HEK293 (cell line): Measurements from ENCODE around the gene CHAC1.
A peak's percentile ranks its signal among the peaks of the same experiment; 100 is the strongest.
"Not testable (repeated sequence)": the region's sequence is repeated elsewhere in the genome, so short reads cannot be mapped to it uniquely, and the experiment has no call there.

Experiments
- CTCF ChIA-PET: fragments of 350-600 bp; formaldehyde crosslinking; extraction: SDS; loops from one replicate; lab custom pipeline; 2021; ENCODE audit warnings: antibody characterized with exemption; lab: Yijun Ruan, JAX
- POLR2A ChIA-PET: fragments of 300-600 bp; formaldehyde crosslinking; extraction: SDS; loops from one replicate; lab custom pipeline; 2020; ENCODE audit warnings: antibody characterized with exemption, inconsistent platforms; lab: Yijun Ruan, JAX
- H3K27ac ChIP-seq: fragments of 200-500 bp; sonication (Bioruptor generic); 2 replicates; pipeline ENCODE4 v1.5.1; 2014; ENCODE audit warnings: low read depth, low read length, control low read depth, inconsistent platforms; ENCODE audit errors: extremely low read depth
- H3K36me3 ChIP-seq, 2 experiments: fragments of 200-500 bp in 1 of 2; sonication (Bioruptor generic) in 1 of 2; 1 replicate in 1 of 2; 2 replicates in 1 of 2; pipeline ENCODE4 v1.5.1; 2014 to 2017; ENCODE audit warnings: inconsistent platforms in 2 of 2, low read length in 2 of 2; ENCODE audit not compliant: control insufficient read depth in 2 of 2, insufficient read depth in 1 of 2
- H3K4me1 ChIP-seq: fragments of 200-500 bp; sonication (Bioruptor generic); 2 replicates; pipeline ENCODE4 v1.5.1; 2014; ENCODE audit warnings: mild to moderate bottlenecking, low read length, inconsistent platforms; ENCODE audit not compliant: control insufficient read depth, insufficient read depth
- H3K4me3 ChIP-seq: 2 replicates; pipeline ENCODE4 v1.5.1; 2011; ENCODE audit warnings: low read depth, mild to moderate bottlenecking, control low read depth, low read length, moderate library complexity
- H3K9me3 ChIP-seq: fragments of 200-500 bp; sonication (Bioruptor generic); 2 replicates; pipeline ENCODE4 v1.5.1; 2014; ENCODE audit warnings: low read depth, low read length, inconsistent platforms; ENCODE audit not compliant: control insufficient read depth, insufficient read depth
- ATF2 ChIP-seq: fragments of 450-650 bp; formaldehyde crosslinking; IDR thresholded peaks from 2 replicates; pipeline ENCODE4 v1.5.1; 2016; ENCODE audit warnings: missing biosample characterization, missing genetic modification characterization, low read depth
- SCRT1 ChIP-seq: fragments of 450-650 bp; formaldehyde crosslinking; IDR thresholded peaks from 2 replicates; pipeline ENCODE4 v1.5.1; 2016; ENCODE audit warnings: missing biosample characterization, missing genetic modification characterization, borderline replicate concordance
- SCRT2 ChIP-seq: fragments of 450-650 bp; formaldehyde crosslinking; IDR thresholded peaks from 2 replicates; pipeline ENCODE4 v1.5.1; 2016; ENCODE audit warnings: missing biosample characterization, missing genetic modification characterization
- TRIM28 ChIP-seq: IDR thresholded peaks from 2 replicates; pipeline ENCODE4 v1.6.1; 2011; ENCODE audit warnings: low read length, control low read depth, borderline replicate concordance
- ZIC2 ChIP-seq: fragments of 450-650 bp; formaldehyde crosslinking; IDR thresholded peaks from 2 replicates; pipeline ENCODE4 v1.5.1; 2016; ENCODE audit warnings: missing biosample characterization, missing genetic modification characterization
- ZNF239 ChIP-seq: fragments of 450-650 bp; formaldehyde crosslinking; IDR thresholded peaks from 2 replicates; pipeline ENCODE4 v1.5.1; 2016; ENCODE audit warnings: missing biosample characterization, missing genetic modification characterization
- ZNF341 ChIP-seq: fragments of 450-650 bp; formaldehyde crosslinking; IDR thresholded peaks from 2 replicates; pipeline ENCODE4; 2016; ENCODE audit warnings: low read depth, missing biosample characterization, missing genetic modification characterization
- ZNF518A ChIP-seq: fragments of 450-650 bp; formaldehyde crosslinking; conservative IDR thresholded peaks from 2 replicates; pipeline ENCODE4 v1.5.1; 2016; ENCODE audit warnings: low read depth, missing biosample characterization, missing genetic modification characterization
- ZNF626 ChIP-seq: fragments of 450-650 bp; sonication (Bioruptor Pico); formaldehyde crosslinking; IDR thresholded peaks from 2 replicates; pipeline ENCODE4 v1.5.1; 2018; ENCODE audit warnings: missing biosample characterization, missing genetic modification characterization, inconsistent platforms
- ZNF654 ChIP-seq: fragments of 450-650 bp; formaldehyde crosslinking; IDR thresholded peaks from 2 replicates; pipeline ENCODE4 v1.5.1; 2016; ENCODE audit warnings: low read depth, missing biosample characterization, missing genetic modification characterization
- ZNF658 ChIP-seq: fragments of 450-650 bp; formaldehyde crosslinking; IDR thresholded peaks from 2 replicates; pipeline ENCODE4; 2016; ENCODE audit warnings: missing biosample characterization, missing genetic modification characterization
- ZNF792 ChIP-seq: fragments of 450-650 bp; formaldehyde crosslinking; IDR thresholded peaks from 2 replicates; pipeline ENCODE4 v1.5.1; 2016; ENCODE audit warnings: missing biosample characterization, missing genetic modification characterization
- ZNF837 ChIP-seq: fragments of 450-650 bp; formaldehyde crosslinking; IDR thresholded peaks from 2 replicates; pipeline ENCODE4 v1.5.1; 2016; ENCODE audit warnings: missing biosample characterization, missing genetic modification characterization

Gene CHAC1

GRCh38 chr15:40960925-40961324 lies 7.7 kb downstream of the CHAC1 start:
- Histone ChIP-seq H3K9me3 (no peaks in the 10 kb centered on the region), H3K4me3 (no peak overlapping the region), H3K4me1 (peaks cover 3% of the 10 kb centered on the region; the same call in 1 of the 2 replicates), H3K27ac (no peak overlapping the region)
- POLR2A ChIA-PET, result interaction anchor here (0.5 to 0.6 kb wide), 2 partner anchors 63 to 229 kb away, joined by 4 to 6 read pairs; no protein-coding TSS in a partner anchor
- CTCF ChIA-PET, result no interaction called here
- TF ChIP-seq ZNF654 (tag by site-specific recombination) (no peak), ZIC2 (tag by site-specific recombination) (peak; percentile 40; the same call in 1 of the 2 replicates)
- TF ChIP-seq, all 188 proteins: peak for 1
- no peaks in the 10 kb centered on the region for H3K36me3 ChIP-seq

GRCh38 chr15:40961740-40962139 lies 8.5 kb downstream of the CHAC1 start:
- POLR2A ChIA-PET, result interaction anchor here (2.1 kb wide), 1 partner anchor 9 kb away, joined by 18 read pairs; the partner anchor contains the start of gene CHAC1
- not testable (repeated sequence) for H3K4me1 ChIP-seq, H3K4me3 ChIP-seq, H3K27ac ChIP-seq, H3K9me3 ChIP-seq, H3K36me3 ChIP-seq
- CTCF ChIA-PET, result interaction anchor here (1.0 kb wide), 1 partner anchor 20 kb away, joined by 5 read pairs; no protein-coding TSS in a partner anchor

GRCh38 chr15:40962317-40962716 lies 9.0 kb downstream of the CHAC1 start:
- not testable (repeated sequence) for H3K4me3 ChIP-seq, H3K9me3 ChIP-seq, H3K4me1 ChIP-seq, H3K27ac ChIP-seq, H3K36me3 ChIP-seq
- CTCF ChIA-PET, result interaction anchor here (0.6 to 1.0 kb wide), 3 partner anchors 16 to 32 kb away, joined by 3 to 5 read pairs (median 5); no protein-coding TSS in a partner anchor
- POLR2A ChIA-PET, result interaction anchor here (2.1 kb wide), 1 partner anchor 9 kb away, joined by 18 read pairs; the partner anchor contains the start of gene CHAC1

DNA sequence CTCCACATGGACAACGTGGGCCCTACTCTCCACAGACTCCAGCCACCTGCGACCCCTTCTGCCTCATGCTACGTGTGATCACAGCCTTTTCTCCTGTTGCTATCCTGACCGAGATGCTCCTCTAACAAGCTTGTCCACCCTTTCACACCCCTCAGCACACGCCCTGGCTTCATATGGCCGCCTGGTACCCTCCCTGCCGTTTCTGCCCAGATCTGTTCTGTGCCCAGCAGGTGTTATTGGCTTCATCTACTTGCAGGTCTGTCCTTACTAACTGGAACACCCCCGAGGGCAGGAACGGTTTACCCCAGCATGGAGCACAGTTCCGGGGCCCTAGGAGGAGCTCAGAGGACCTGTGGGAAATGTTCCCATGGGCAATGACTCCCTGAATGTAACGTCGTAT lies 9.9 kb downstream of the CHAC1 start:
- Histone ChIP-seq H3K4me1 (no peaks in the 10 kb centered on the region), H3K9me3 (no peaks in the 10 kb centered on the region), H3K27ac (no peak overlapping the region), H3K36me3 (no peaks in the 10 kb centered on the region), H3K4me3 (no peak overlapping the region)
- CTCF ChIA-PET, result interaction anchor here (0.6 to 1.0 kb wide), 3 partner anchors 8 to 33 kb away, joined by 3 read pairs; no protein-coding TSS in a partner anchor
- TF ChIP-seq ZNF658 (tag by site-specific recombination) (no peak), SCRT1 (tag by site-specific recombination) (no peak), ZNF792 (tag by site-specific recombination) (no peak), ZIC2 (tag by site-specific recombination) (0 out of 2 replicates have a peak, but pooled peaks have one; percentile 13), SCRT2 (tag by site-specific recombination) (0 out of 2 replicates have a peak, but pooled peaks have one; percentile 21)
- POLR2A ChIA-PET, result interaction anchor here (2.1 to 2.2 kb wide), 2 partner anchors 10 kb away, joined by 15 to 18 read pairs; partner anchors contain the start of gene CHAC1

DNA sequence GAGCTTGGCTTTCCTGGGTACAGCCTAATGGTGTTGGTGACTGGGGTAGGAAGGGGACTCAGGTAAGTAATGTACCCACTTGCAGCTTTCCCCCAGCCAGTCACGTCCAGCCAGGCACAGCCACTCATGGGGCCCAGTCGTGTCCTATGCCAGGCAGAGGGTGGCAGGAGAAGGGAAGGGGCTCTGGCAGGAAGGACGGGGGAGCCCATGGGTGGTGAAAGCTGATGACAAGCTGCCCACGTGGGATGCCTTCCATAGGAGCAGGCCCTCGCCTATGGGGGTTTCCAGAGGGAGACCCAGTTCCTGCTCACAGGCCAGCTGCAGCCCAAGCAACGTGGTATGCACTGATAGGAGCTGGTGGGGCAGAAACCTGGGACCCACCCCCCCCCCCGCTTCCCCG lies 10.7 kb downstream of the CHAC1 start:
- no peaks in the 10 kb centered on the region for H3K4me1 ChIP-seq
- ChIA-PET POLR2A (interaction anchor here (2.2 kb wide), 1 partner anchor 11 kb away, joined by 15 read pairs; the partner anchor contains the start of gene CHAC1), CTCF (interaction anchor here (0.6 to 0.7 kb wide), 2 partner anchors 16 to 18 kb away, joined by 3 read pairs; no protein-coding TSS in a partner anchor)
- no peak overlapping the region for H3K27ac ChIP-seq
- TF ChIP-seq ZNF239 (tag by site-specific recombination), result no peak
- no peak for TF ChIP-seq ZNF518A
- no peak for TF ChIP-seq ZNF341
- TF ChIP-seq TRIM28, result no peak
- no peak for TF ChIP-seq ZNF837
- no peak for TF ChIP-seq ATF2
- no peak for TF ChIP-seq ZNF626 (tag by site-specific recombination)
- H3K36me3 ChIP-seq, result no peaks in the 10 kb centered on the region
- no peak overlapping the region for H3K4me3 ChIP-seq
- H3K9me3 ChIP-seq, result no peaks in the 10 kb centered on the region
